GM20000 (cell line): ENCODE measurements around the gene TMEM201.
A peak's percentile ranks its signal among the peaks of the same experiment; 100 is the strongest.
"Not testable (repeated sequence)": the region's sequence is repeated elsewhere in the genome, so short reads cannot be mapped to it uniquely, and the experiment has no call there.

Source experiments
- DNase-seq: peaks from one replicate; pipeline ENCODE4 v3.0.0; 2012; ENCODE audit warnings: low spot score
- TF ChIP-seq, protein P1 (sequence below): IDR thresholded peaks from 2 replicates; pipeline ENCODE4 v1.5.1; 2012; ENCODE audit warnings: mild to moderate bottlenecking, control low read depth; ENCODE audit errors: extremely low read depth, missing control alignments

The TMEM201 gene

DNA sequence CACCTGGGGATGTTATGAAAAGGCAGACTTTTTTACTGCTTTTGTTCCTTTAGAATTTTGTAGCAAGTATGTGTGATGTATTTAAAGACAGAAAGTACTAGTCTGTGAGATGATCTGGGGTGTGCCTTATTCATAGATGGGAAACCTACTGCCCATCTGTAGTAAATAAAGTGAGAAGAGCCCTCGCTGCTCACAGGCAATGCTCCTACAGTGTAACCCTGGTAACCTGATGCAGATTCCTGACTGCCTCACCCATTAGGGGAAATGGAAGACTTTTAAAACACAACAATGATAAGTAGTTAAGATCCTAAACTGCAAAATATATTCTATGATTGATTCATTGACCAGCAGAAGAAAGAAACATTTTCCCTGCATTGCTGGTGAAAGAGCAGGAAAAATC lies 19.4 kb upstream of the TMEM201 start:
- no peak for DNase-seq
- TF ChIP-seq, protein P1, sequence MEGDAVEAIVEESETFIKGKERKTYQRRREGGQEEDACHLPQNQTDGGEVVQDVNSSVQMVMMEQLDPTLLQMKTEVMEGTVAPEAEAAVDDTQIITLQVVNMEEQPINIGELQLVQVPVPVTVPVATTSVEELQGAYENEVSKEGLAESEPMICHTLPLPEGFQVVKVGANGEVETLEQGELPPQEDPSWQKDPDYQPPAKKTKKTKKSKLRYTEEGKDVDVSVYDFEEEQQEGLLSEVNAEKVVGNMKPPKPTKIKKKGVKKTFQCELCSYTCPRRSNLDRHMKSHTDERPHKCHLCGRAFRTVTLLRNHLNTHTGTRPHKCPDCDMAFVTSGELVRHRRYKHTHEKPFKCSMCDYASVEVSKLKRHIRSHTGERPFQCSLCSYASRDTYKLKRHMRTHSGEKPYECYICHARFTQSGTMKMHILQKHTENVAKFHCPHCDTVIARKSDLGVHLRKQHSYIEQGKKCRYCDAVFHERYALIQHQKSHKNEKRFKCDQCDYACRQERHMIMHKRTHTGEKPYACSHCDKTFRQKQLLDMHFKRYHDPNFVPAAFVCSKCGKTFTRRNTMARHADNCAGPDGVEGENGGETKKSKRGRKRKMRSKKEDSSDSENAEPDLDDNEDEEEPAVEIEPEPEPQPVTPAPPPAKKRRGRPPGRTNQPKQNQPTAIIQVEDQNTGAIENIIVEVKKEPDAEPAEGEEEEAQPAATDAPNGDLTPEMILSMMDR, result no peak

DNA sequence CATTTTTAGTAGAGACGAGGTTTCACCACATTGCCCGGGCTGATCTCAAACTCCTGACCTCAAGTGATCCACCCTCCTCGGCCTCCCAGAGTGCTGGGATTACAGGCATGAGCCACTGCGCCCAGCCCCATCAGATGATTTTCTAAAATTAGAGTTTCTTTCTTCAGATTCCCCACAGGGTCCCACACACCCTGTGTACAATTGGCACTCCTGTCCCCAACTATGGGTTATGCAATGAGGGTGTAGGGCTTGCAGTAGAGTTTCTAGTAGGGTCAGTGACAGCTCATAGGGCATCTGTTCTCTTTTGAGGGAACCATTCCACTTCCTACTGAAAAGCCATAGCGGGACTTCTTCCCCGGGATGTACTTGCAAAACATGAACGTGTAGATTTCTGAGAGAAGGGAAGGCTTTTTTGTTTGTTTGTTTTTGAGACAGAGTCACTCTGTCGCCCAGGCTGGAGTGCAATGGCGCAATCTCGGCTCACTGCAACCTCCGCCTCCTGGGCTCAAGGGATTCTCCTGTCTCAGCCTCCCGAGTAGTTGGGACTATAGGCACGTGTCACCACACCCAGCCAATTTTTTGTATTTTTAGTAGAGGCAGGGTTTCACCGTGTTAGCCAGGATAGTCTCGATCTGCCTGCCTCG lies 17.7 kb upstream of the TMEM201 start:
- not testable (repeated sequence) for DNase-seq

DNA sequence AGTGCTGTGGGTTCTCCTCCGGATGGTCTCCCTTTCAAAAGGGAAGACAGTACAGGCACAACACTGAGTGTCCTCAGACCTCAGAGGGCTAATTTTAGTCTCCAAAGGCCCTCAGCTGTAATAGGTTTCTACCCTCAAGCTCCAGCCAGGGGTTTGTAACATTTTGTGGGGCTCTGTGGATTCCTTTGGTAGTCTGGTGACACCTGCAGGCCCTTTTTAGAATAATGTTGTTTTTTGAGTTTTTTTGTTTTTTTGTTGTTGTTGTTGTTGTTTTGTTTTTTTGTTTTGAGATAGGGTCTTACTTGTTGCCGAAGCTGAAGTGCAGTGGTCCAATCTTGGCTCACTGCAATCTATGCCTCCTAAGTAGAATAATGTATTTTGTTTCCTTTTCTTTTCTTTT lies 15.0 kb upstream of the TMEM201 start:
- TF ChIP-seq, protein P1, result peak; percentile 19
- no peak for DNase-seq

DNA sequence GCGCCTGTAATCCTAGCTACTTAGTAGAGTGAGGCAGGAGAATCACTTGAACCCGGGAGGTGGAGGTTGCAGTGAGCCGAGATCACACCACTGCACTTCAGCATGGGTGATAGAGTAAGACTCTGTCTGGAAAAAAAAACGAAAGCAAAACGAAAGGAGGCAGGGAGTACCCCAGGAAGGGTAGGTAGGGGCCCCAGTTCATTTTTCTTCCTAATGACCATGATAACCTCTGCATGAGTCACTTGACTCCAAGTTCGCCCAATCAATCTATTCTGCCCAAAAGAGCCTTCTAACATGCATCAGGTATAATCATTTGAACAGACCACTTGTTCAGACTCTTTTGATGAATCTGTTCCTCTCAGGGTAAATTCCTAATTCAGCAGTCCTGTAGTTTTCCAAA lies 13.2 kb upstream of the TMEM201 start:
- TF ChIP-seq, protein P1, result no peak
- no peak for DNase-seq

DNA sequence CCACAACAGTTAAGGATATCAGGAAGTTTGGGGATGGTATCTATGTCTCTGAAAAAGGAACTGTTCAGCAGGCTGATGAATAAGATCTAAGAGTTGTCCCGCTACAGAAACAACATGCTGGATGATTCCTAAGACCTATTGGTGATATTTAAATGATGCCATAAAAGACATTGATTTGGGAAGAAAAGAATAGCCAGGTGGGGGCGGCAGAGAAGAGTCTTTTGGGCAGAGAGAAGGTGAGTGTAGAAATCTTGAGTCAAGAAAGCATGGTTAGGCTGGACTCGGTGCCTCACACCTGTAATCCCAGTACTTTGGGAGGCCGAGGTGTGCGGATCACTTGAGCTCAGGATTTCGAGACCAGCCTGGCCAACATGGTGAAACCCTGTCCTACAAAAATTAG lies 11.8 kb upstream of the TMEM201 start:
- no peak for DNase-seq
- TF ChIP-seq, protein P1, result no peak

DNA sequence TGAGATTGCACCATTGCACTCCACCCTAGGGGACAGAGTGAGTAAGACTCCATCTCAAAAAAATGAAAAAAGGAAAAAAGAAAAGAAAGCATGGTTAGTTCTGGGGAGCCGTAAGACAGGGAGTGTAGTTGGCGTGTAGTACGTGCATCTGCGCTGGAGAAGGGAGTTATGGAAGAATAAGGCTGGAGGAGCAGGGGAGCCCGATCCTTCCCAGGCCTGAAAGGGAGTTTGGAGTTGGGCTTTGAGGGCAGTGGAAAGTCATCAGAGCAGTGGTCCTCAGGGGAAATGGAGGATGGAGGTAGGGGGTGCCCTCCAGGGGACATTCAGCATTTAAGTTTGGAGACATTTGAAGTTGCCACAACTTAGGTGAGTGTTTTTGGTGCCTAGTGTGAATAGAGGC lies 11.3 kb upstream of the TMEM201 start:
- TF ChIP-seq, protein P1, result no peak
- no peak for DNase-seq

DNA sequence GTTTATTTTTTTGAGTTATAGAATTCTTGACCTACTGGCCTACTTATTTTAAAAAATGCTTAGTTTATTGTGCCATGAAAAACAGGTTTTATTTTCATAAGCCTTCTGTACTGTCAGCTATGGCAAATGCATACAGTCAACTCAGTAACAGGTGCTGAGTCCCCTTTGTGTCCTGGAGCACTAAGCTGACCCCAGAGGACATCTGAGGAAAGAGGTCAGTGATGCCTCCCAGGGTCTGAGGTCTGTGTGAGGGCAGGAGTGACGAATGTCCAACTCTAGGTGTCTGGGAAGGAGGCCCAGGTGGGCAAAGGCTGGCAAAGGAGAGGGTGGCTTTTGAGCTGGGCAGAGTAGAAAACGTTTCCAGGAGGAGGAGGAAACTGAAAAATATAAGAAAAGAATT lies 7.8 kb upstream of the TMEM201 start:
- DNase-seq, result no peak
- TF ChIP-seq, protein P1, result no peak

DNA sequence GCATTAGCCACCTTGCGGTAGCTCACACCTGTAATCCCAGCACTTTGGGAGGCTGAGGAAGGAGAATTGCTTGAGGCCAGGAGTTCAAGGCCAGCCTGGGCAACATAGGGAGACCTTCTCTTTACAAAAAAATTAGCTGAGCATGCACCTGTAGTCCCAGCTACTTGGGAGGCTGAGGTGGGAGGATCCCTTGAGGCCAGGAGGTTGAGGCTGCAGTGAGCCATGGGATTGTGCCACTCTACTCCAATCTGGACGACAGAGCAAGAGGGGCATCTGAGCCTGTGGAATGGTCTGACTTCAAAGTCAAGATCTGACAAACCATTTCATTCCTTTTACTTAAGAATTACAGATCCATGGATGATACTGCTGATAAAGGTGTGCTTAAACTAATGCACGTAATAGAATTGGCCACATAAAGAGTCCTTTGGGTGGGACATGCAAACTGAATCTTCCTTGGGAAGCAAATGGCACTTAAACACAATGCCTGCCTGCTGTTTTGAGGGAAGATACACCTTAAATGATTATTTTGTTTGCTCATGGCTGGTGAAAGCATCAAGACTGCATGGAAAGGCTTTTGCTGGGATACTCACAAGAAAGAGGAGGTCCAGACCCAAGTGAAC lies 2.5 kb upstream of the TMEM201 start:
- TF ChIP-seq, protein P1, result no peak
- no peak for DNase-seq
